Lower lobe of right lung (tissue), 2 donors: ENCODE results near the gene SP140. TPM values are rescaled to one million over a fixed set of nuclear protein-coding genes. Genes with fewer than 3 reads are reported as not detected.

ENCODE experiments used
- ATAC-seq, 2 donors: fragments of 200-7000 bp; cut with Tn5 transposase; one replicate each; pipeline ENCODE4 v1.9.1; 2020 to 2022; ENCODE audit warnings: mild to moderate bottlenecking in 2 of 2, moderate library complexity in 2 of 2
- DNase-seq: peaks from one replicate; pipeline ENCODE4 v3.0.0-alpha.2; 2020
- H3K27ac ChIP-seq: fragments of 200-600 bp; one replicate; pipeline ENCODE4 v1.8.0; 2022
- H3K27me3 ChIP-seq: fragments of 200-600 bp; one replicate; pipeline ENCODE4 v1.8.0; 2022; ENCODE audit warnings: low read depth
- H3K36me3 ChIP-seq: fragments of 200-600 bp; one replicate; pipeline ENCODE4 v1.8.0; 2022; ENCODE audit warnings: mild to moderate bottlenecking
- H3K4me1 ChIP-seq: fragments of 200-600 bp; one replicate; pipeline ENCODE4 v1.8.0; 2022
- H3K4me3 ChIP-seq: fragments of 200-600 bp; one replicate; pipeline ENCODE4 v1.8.0; 2022; ENCODE audit warnings: mild to moderate bottlenecking
- H3K9me3 ChIP-seq: fragments of 200-600 bp; one replicate; pipeline ENCODE4 v1.8.0; 2022
- CTCF ChIP-seq: fragments of 200-600 bp; IDR thresholded peaks from one replicate; pipeline ENCODE4 v1.8.0; 2022; ENCODE audit warnings: antibody characterized with exemption, mild to moderate bottlenecking
- intact Hi-C: fragments of 100-400 bp; cut with DNase I; formaldehyde crosslinking; loops from one replicate; pipeline ENCODE4 v1.11.0; 2022
- total RNA-seq: library from RNA; stranded (reverse); fragmentation: NEBNext Ultra II Directional; extraction: Animal tissue kit (Norgen Biotek cat#: 25700); gene quantifications from one replicate; pipeline ENCODE4 v1.2.1, GENCODE V29; 2021
- donor health status: DM: no; HTN: yes; CAD: no; lungs with severe emphysema.

Gene SP140
- total RNA-seq, 1 donor from 2014 or later, result 15.0 TPM

- H3K4me1 ChIP-seq, result no peaks in the 10 kb centered on the region
- no peaks in the 10 kb centered on the region for H3K27me3 ChIP-seq
- no peak overlapping the region for H3K4me3 ChIP-seq
- intact Hi-C loops, result no loop called here
- H3K27ac ChIP-seq, result no peak overlapping the region
- DNase-seq (no peak), ATAC-seq (no peak)
- TF ChIP-seq CTCF, result no peak
- H3K9me3 ChIP-seq, result no peaks in the 10 kb centered on the region
- H3K36me3 ChIP-seq, result peaks cover 45% of the 10 kb centered on the region
These were observed 40.6 kb upstream of the SP140 start for GRCh38 chr2:230184727-230185578.

- Histone ChIP-seq H3K36me3 (peaks cover 97% of the 10 kb centered on the region), H3K27me3 (no peaks in the 10 kb centered on the region), H3K27ac (no peak overlapping the region), H3K4me1 (no peaks in the 10 kb centered on the region), H3K9me3 (no peaks in the 10 kb centered on the region), H3K4me3 (no peak overlapping the region)
- no peak for DNase-seq
- TF ChIP-seq CTCF, result no peak
- intact Hi-C loops, result no loop called here
- no peak for ATAC-seq
These were observed 23.0 kb upstream of the SP140 start for GRCh38 chr2:230202430-230203109.

GRCh38 chr2:230203110-230203676, 22.3 kb upstream of the SP140 start:
- Histone ChIP-seq H3K4me1 (no peaks in the 10 kb centered on the region), H3K27ac (no peak overlapping the region), H3K4me3 (no peak overlapping the region), H3K36me3 (peaks cover 98% of the 10 kb centered on the region), H3K27me3 (no peaks in the 10 kb centered on the region), H3K9me3 (no peaks in the 10 kb centered on the region)
- no peak for TF ChIP-seq CTCF
- DNase-seq, result no peak
- intact Hi-C loops, result no loop called here
- no peak for ATAC-seq

GRCh38 chr2:230205034-230205433, 20.5 kb upstream of the SP140 start:
- Histone ChIP-seq H3K27ac (no peak overlapping the region), H3K27me3 (no peaks in the 10 kb centered on the region), H3K9me3 (no peaks in the 10 kb centered on the region), H3K36me3 (peaks cover 98% of the 10 kb centered on the region), H3K4me3 (no peak overlapping the region), H3K4me1 (no peaks in the 10 kb centered on the region)
- DNase-seq (no peak), ATAC-seq (no peak)
- TF ChIP-seq CTCF, result no peak
- intact Hi-C loops, result no loop called here

- TF ChIP-seq CTCF, result no peak
- H3K9me3 ChIP-seq, result no peaks in the 10 kb centered on the region
- no peaks in the 10 kb centered on the region for H3K4me1 ChIP-seq
- no peaks in the 10 kb centered on the region for H3K27me3 ChIP-seq
- peaks cover 98% of the 10 kb centered on the region for H3K36me3 ChIP-seq
- intact Hi-C loops, result no loop called here
- H3K4me3 ChIP-seq, result no peak overlapping the region
- H3K27ac ChIP-seq, result no peak overlapping the region
- DNase-seq (no peak), ATAC-seq (no peak)
These were observed 19.8 kb upstream of the SP140 start for GRCh38 chr2:230205721-230206120.
